Measurements from ENCODE around the gene GPX6.
"Not testable (repeated sequence)": the region's sequence is repeated elsewhere in the genome, so short reads cannot be mapped to it uniquely, and the experiment has no call there.

GPX6 gene

GRCh38 chr6:28480253-28480932 lies 35.2 kb downstream of the GPX6 start:
- DNase-seq, result no peak

GRCh38 chr6:28478518-28478917 lies 37.1 kb downstream of the GPX6 start:
- DNase-seq, result no peak

GRCh38 chr6:28474441-28475219 lies 41.0 kb downstream of the GPX6 start:
- DNase-seq, result no peak

GRCh38 chr6:28469153-28469745 lies 46.3 kb downstream of the GPX6 start:
- not testable (repeated sequence) for DNase-seq

GRCh38 chr6:28468056-28468455 lies 47.5 kb downstream of the GPX6 start:
- no peak for DNase-seq

- DNase-seq, result no peak
Measured at GRCh38 chr6:28462401-28462800, 53.2 kb downstream of the GPX6 start.

- DNase-seq, result no peak
Measured at GRCh38 chr6:28458568-28458967, 57.0 kb downstream of the GPX6 start.
